GM12873 (cell line): Measurements from ENCODE around the gene AADACL3.

ENCODE experiments used
- TF ChIP-seq, protein P1 (sequence below): IDR thresholded peaks from 2 replicates; pipeline ENCODE4 v1.5.1; 2012; ENCODE audit warnings: low read depth, mild to moderate bottlenecking, moderate library complexity, low read length, control low read depth; ENCODE audit not compliant: insufficient read depth; ENCODE audit errors: missing control alignments

AADACL3 gene

DNA sequence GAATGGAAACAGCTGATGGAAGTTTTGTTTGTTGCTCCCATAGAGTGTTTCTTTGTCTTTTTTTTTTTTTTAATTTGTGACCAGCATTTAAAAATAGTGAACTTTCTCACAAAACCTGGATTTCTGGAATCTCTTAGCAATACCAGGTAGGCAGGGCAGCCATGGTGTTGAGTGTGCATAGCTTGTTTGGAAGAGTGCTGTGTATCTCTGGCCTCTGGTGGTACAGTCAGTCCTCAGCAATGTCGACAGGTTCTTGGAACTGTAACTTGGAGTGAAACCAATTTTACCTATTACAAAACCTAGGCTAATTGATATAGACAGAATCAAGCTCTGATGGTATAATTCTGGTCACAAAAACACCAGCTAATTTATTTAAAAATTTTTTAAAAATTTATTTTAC lies 6.7 kb downstream of the AADACL3 start:
- TF ChIP-seq, protein P1, sequence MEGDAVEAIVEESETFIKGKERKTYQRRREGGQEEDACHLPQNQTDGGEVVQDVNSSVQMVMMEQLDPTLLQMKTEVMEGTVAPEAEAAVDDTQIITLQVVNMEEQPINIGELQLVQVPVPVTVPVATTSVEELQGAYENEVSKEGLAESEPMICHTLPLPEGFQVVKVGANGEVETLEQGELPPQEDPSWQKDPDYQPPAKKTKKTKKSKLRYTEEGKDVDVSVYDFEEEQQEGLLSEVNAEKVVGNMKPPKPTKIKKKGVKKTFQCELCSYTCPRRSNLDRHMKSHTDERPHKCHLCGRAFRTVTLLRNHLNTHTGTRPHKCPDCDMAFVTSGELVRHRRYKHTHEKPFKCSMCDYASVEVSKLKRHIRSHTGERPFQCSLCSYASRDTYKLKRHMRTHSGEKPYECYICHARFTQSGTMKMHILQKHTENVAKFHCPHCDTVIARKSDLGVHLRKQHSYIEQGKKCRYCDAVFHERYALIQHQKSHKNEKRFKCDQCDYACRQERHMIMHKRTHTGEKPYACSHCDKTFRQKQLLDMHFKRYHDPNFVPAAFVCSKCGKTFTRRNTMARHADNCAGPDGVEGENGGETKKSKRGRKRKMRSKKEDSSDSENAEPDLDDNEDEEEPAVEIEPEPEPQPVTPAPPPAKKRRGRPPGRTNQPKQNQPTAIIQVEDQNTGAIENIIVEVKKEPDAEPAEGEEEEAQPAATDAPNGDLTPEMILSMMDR, result no peak

DNA sequence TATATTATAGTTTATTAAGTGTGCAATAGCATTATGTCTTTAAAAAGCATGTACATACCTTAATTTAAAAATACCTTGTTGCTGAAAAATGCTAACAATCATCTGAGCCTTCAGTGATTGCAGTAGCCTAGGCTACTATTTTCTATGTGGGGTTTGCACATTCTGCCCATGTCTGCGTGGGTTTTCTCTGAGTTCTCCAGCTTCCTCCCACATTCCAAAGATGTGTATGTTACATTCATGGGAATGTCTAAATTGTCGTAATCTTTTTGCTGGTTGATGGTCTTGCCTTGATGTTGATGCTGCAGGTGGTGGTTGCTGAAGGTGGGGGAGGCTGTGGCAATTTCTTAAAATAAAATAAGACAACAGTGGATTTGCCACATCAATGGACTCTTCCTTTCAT lies 12.5 kb downstream of the AADACL3 start:
- TF ChIP-seq, protein P1, result no peak

DNA sequence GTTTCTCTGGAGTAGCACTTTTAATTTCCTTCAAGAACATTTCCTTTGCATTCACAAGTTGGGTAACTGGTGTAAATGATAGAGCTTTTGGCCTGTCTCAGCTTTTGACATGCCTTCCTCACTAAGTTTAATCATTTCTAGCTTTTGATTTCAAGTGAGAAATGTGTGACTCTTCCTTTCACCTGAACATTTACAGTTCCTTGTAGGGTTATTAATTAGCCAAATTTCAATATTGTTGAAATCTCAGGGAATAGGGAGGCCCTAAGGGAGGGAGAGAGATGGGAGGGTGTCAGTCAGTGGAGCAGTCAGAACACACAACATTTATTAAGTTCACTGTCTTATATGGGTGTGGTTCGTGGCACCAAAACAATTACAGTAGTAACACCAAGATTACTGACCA lies 14.2 kb downstream of the AADACL3 start:
- TF ChIP-seq, protein P1, result no peak

DNA sequence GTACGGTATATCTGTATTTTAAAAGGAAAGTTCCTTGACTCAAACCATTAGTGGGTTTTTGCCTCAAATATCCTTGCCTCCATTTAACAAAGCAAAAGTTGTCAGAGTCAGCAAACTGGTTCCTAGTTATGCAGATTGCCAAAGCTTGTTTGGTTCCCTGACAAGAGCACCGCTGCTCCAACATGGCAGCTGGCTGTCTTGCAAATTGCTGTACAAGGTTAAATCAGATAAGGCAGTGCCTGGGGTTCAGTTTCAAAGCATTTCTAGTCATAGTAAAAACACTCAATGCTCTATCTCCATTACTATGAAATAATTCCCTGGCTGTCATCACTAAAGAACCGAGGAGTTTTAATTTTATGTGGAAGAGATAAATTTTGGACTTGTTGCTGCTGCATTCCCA lies 18.7 kb downstream of the AADACL3 start:
- TF ChIP-seq, protein P1, result no peak

DNA sequence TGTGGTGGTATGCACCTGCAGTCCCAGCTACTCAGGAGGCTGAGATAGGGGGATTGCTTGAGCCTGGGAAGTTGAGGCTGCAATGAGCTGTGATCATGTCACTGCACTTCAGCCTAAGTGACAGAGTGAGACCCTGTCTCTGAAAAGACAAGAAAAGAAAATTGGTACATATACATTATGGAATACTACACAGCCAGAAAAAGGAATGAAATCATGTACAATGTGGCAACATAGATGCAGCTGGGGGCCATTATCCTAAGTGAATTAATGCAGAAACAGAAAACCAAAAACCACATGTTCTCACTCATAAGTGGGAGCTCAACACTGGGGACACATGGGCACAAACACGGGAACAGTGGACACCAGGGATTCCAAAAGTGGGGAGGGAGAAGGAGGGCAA lies 23.0 kb downstream of the AADACL3 start:
- TF ChIP-seq, protein P1, result no peak

DNA sequence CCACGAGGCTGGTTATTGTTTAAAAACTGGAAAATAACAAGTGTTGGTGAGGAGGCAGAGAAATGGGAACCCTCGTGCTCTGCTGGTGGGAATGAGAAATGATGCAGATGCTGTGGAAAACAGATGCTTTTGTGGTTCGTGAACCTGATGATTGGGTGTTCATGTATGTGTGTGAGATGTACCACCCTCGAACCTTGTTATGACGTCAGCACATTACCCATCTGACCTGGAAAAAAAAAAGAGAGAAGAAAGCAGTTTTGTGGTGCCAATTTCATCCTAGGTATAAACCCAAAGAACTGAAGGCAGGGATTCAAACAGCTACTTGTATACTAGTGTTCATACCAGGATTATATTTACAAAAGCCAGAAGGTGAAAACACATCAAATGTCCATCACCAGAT lies 23.7 kb downstream of the AADACL3 start:
- TF ChIP-seq, protein P1, result no peak

DNA sequence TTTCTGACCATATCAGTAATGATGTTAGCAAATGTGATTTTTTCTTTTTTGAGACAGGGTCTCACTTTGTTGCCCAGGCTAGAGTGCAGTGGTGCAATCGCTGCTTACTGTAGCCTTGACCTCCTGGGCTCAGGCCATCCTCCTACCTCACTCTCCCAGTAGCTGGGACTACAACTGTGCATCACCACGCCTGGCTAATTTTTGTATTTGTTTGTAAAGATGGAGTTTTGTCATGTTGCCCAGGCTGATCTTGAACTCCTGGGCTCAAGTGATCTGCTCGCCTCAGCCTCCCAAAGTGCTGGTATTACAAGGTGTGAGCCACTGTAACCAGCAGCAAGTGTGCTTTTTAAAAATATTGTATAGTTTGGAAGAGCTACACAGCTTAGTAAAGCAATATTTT lies 26.0 kb downstream of the AADACL3 start:
- TF ChIP-seq, protein P1, result no peak
